Peyer's patch (tissue), 4 donors: Measurements from ENCODE around the gene LRRC72. TPM values are rescaled to one million over a fixed set of nuclear protein-coding genes. Genes with fewer than 3 reads are reported as not detected.

Experiments
- DNase-seq, 3 donors: peaks; one replicate each; pipeline ENCODE4 v3.0.0-alpha.2; 2017 to 2019
- H3K27ac ChIP-seq, 4 donors: fragments of 200-600 bp; sonication (generic); one replicate each; pipeline ENCODE4 v1.5.1; 2016 to 2019
- H3K27me3 ChIP-seq, 2 donors: fragments of 200-600 bp; sonication (generic); one replicate each; pipeline ENCODE4 v1.5.1; 2019
- H3K36me3 ChIP-seq, 3 donors: fragments of 200-600 bp; sonication (generic); one replicate each; pipeline ENCODE4 v1.5.1; 2016 to 2019
- H3K4me1 ChIP-seq, 4 donors: fragments of 200-600 bp; sonication (generic); one replicate each; pipeline ENCODE4 v1.5.1; 2016 to 2019
- H3K4me3 ChIP-seq, 4 donors: fragments of 200-600 bp; sonication (generic); 1 replicate in 3 of 4; 2 replicates in 1 of 4; pipeline ENCODE4 v1.5.1; 2016 to 2019; ENCODE audit warnings: mild to moderate bottlenecking in 1 of 4
- H3K9me3 ChIP-seq, 4 donors: fragments of 200-600 bp; sonication (generic); one replicate each; pipeline ENCODE4 v1.5.1; 2016 to 2019; ENCODE audit warnings: mild to moderate bottlenecking in 1 of 4
- POLR2A ChIP-seq, 2 donors: fragments of 450-650 bp; IDR thresholded peaks; one replicate each; pipeline ENCODE4 v1.5.1; 2017; ENCODE audit warnings: antibody characterized with exemption in 2 of 2, mild to moderate bottlenecking in 2 of 2, moderate library complexity in 2 of 2
- total RNA-seq, 4 donors: library from RNA; depleted of rRNA; stranded (reverse); fragments of >200 nt; gene quantifications; one replicate each; pipeline ENCODE4 v1.1.0, GENCODE V29; 2016
- TF ChIP-seq, protein P1 (sequence below), 6 experiments: fragments of 450-650 bp in 4 of 6; fragments of 200-600 bp in 2 of 6; sonication (generic) in 1 of 6; IDR thresholded peaks; one replicate each; pipeline ENCODE4 v1.5.1; 2017 to 2019; ENCODE audit warnings: antibody characterized with exemption in 6 of 6, mild to moderate bottlenecking in 3 of 6, moderate library complexity in 1 of 6

LRRC72 gene
- total RNA-seq, 4 donors from 2014 or later = not detected

DNA sequence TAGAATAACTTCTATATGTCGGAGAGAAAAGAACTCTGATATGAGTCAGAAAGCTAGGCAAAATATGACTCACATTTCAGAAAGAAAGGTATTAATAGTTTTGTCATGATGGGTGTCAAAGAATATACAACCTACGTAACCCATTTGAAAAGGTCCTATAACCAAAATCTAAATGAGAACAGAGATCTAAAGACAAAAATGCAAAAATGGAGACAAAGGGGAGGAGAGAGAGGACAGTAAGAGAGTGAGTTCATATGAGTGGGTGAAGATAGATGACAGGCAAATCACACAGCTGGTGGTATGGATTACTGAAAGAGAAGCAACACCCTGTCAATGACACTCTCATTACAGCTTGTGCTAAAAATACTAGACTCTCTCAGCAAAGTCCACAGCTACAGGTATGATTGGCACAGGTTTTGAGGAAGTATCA, 93.4 kb downstream of the LRRC72 start:
- no peaks in the 10 kb centered on the region for H3K4me1 ChIP-seq
- TF ChIP-seq, protein P1, sequence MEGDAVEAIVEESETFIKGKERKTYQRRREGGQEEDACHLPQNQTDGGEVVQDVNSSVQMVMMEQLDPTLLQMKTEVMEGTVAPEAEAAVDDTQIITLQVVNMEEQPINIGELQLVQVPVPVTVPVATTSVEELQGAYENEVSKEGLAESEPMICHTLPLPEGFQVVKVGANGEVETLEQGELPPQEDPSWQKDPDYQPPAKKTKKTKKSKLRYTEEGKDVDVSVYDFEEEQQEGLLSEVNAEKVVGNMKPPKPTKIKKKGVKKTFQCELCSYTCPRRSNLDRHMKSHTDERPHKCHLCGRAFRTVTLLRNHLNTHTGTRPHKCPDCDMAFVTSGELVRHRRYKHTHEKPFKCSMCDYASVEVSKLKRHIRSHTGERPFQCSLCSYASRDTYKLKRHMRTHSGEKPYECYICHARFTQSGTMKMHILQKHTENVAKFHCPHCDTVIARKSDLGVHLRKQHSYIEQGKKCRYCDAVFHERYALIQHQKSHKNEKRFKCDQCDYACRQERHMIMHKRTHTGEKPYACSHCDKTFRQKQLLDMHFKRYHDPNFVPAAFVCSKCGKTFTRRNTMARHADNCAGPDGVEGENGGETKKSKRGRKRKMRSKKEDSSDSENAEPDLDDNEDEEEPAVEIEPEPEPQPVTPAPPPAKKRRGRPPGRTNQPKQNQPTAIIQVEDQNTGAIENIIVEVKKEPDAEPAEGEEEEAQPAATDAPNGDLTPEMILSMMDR (IDR thresholded peaks at IDR 0.05) = no peak
- TF ChIP-seq POLR2A (IDR thresholded peaks at IDR 0.05) = no peak
- no peak overlapping the region for H3K4me3 ChIP-seq
- DNase-seq = no peak
- H3K27ac ChIP-seq = no peak overlapping the region
- peaks cover 0 to 74% (median 0%) of the 10 kb centered on the region in 3 donors for H3K36me3 ChIP-seq
- H3K27me3 ChIP-seq = no peaks in the 10 kb centered on the region
- H3K9me3 ChIP-seq = no peaks in the 10 kb centered on the region

DNA sequence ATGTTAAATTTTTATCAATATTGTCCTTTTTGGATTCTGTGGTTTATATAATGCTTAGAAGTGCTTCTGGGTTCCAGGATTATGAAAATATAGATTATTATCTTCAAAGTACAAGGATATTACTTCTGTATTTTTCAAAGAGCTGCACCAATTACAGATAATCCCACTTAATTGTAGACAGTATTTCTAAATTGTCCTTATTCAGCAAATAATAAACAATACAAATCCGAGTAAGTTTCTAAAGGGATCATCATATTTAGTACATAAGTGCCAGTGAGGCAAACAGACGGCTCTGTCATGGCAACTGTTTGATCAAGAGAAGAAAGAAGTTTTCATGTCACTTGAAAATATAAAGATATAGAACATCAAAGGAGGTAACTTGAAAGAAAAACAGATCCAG, 99.8 kb downstream of the LRRC72 start:
- Histone ChIP-seq H3K9me3 (no peaks in the 10 kb centered on the region), H3K27ac (no peak overlapping the region), H3K36me3 (peaks cover 0 to 41% (median 0%) of the 10 kb centered on the region in 3 donors), H3K4me3 (no peak overlapping the region), H3K4me1 (no peaks in the 10 kb centered on the region), H3K27me3 (no peaks in the 10 kb centered on the region)
- TF ChIP-seq, protein P1 (IDR thresholded peaks at IDR 0.05) = no peak
- TF ChIP-seq POLR2A (IDR thresholded peaks at IDR 0.05) = no peak
- DNase-seq = no peak

DNA sequence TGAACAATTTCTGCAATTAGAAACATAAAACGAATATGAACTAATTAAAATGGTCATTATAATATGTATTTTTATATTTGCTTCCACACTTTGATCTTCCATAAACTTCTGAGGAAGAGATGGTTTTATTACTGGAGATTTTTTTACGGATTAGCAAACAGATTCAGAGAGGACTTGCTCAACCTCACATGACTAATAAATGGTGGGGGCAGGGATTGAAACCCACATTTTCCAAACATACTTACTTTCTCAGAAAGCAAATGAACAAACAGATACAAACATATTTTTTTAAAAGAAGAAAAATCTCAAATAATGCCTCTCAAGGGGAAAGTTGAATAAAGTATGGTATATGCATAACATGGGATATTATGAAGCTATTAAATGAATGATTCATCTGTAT, 100.6 kb downstream of the LRRC72 start:
- Histone ChIP-seq H3K4me1 (no peaks in the 10 kb centered on the region), H3K36me3 (peaks cover 0 to 33% (median 0%) of the 10 kb centered on the region in 3 donors), H3K27me3 (no peaks in the 10 kb centered on the region), H3K9me3 (no peaks in the 10 kb centered on the region), H3K4me3 (no peak overlapping the region), H3K27ac (no peak overlapping the region)
- DNase-seq = no peak
- TF ChIP-seq, protein P1 (IDR thresholded peaks at IDR 0.05) = no peak
- TF ChIP-seq POLR2A (IDR thresholded peaks at IDR 0.05) = no peak

DNA sequence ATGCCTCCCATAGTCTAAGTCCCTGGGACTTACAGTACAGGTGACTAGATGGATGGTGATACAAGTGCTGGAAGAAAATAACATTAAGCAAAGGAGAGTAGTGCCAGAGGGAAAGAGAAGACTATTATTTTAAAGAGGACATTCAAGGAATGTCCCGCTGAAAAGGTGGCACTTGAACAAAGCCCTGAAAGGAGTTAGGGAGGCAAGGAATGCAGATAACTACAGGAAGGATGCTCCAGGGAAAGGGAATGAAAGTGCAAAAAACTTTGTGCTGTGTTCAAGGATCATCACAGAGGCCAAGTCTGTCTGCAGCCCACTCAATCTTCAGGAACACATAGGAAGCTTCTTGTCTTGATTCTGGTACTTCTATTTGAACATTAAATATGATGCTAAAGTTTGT, 104.0 kb downstream of the LRRC72 start:
- Histone ChIP-seq H3K27ac (no peak overlapping the region), H3K27me3 (no peaks in the 10 kb centered on the region)

More for the DNA sequence above, 104.0 kb downstream of the LRRC72 start:
- H3K9me3 ChIP-seq = no peaks in the 10 kb centered on the region
- no peak overlapping the region for H3K4me3 ChIP-seq
- no peak for TF ChIP-seq POLR2A (IDR thresholded peaks at IDR 0.05)
- TF ChIP-seq, protein P1 (IDR thresholded peaks at IDR 0.05) = no peak
- peaks cover 0 to 4% (median 0%) of the 10 kb centered on the region in 3 donors for H3K36me3 ChIP-seq
- H3K4me1 ChIP-seq = peaks cover 0 to 14% (median 0%) of the 10 kb centered on the region in 4 donors
- DNase-seq = no peak

Other genes with a start within 250 kb of the LRRC72 start
- gene CRPPA, start 105.3 kb upstream of the LRRC72 start, total RNA-seq = 1 to 10 TPM in 3 of 4 donors, under 1 TPM in 1; 0.67 to 4.1 (median 1.9) TPM
- 1 to 10 TPM in 3 of 4 donors, under 1 TPM in 1; 0.54 to 5.8 (median 2.5) TPM for gene SOSTDC1, start 61.1 kb upstream of the LRRC72 start, total RNA-seq
- 10 to 100 TPM; 19.3 to 21.5 (median 20.5) TPM for gene ANKMY2, start 118.9 kb downstream of the LRRC72 start, total RNA-seq
- 10 to 100 TPM; 34.4 to 54.0 (median 42.9) TPM for gene BZW2, start 119.4 kb downstream of the LRRC72 start, total RNA-seq
- gene TSPAN13, start 226.9 kb downstream of the LRRC72 start, total RNA-seq = 10 to 100 TPM; 21.5 to 53.9 (median 33.1) TPM